Chondrocyte (in vitro differentiated cells): Measurements from ENCODE around the gene SEPTIN2. TPM values are rescaled to one million over a fixed set of nuclear protein-coding genes. Genes with fewer than 3 reads are reported as not detected.
"Not testable (repeated sequence)": the region's sequence is repeated elsewhere in the genome, so short reads cannot be mapped to it uniquely, and the experiment has no call there.

ENCODE experiments used
- DNase-seq: peaks from one replicate; pipeline ENCODE4 v3.0.0; 2021; ENCODE audit warnings: mixed read lengths, low spot score
- H3K27ac Mint-ChIP-seq: one replicate; pipeline ENCODE4 v1.8.0; 2021; ENCODE audit warnings: mild to moderate bottlenecking, moderate library complexity, mixed read lengths; ENCODE audit not compliant: unreplicated experiment
- H3K27me3 Mint-ChIP-seq: 2 replicates; pipeline ENCODE4 v1.8.0; 2021; ENCODE audit warnings: low read depth, mixed read lengths
- H3K36me3 Mint-ChIP-seq: 2 replicates; pipeline ENCODE4 v1.8.0; 2021; ENCODE audit warnings: low read depth, mixed read lengths
- H3K4me1 Mint-ChIP-seq: 2 replicates; pipeline ENCODE4 v1.8.0; 2021; ENCODE audit warnings: low read depth, mild to moderate bottlenecking, mixed read lengths
- H3K4me3 Mint-ChIP-seq: one replicate; pipeline ENCODE4 v1.8.0; 2021; ENCODE audit warnings: mild to moderate bottlenecking, moderate library complexity, mixed read lengths; ENCODE audit not compliant: unreplicated experiment
- H3K9me3 Mint-ChIP-seq: 2 replicates; pipeline ENCODE4 v1.8.0; 2021; ENCODE audit warnings: low read depth, mixed read lengths
- total RNA-seq: library from RNA; stranded (reverse); gene quantifications from 3 replicates; pipeline ENCODE4 v1.2.1, GENCODE V29; 2021
- TF ChIP-seq, protein P1 (sequence below): fragments of 200-600 bp; sonication (generic); IDR thresholded peaks from 2 replicates; pipeline ENCODE4 v1.5.0; 2021; ENCODE audit warnings: antibody characterized with exemption, mild to moderate bottlenecking, moderate library complexity

SEPTIN2 gene
- total RNA-seq, 1 donor from 2014 or later = 465 TPM

GRCh38 chr2:241288324-241288888 is 27.3 kb upstream of the SEPTIN2 start:
- no peak overlapping the region for H3K4me3 Mint-ChIP-seq
- H3K27me3 Mint-ChIP-seq = no peaks in the 10 kb centered on the region
- H3K27ac Mint-ChIP-seq = no peak overlapping the region
- H3K9me3 Mint-ChIP-seq = no peaks in the 10 kb centered on the region
- H3K4me1 Mint-ChIP-seq = peaks cover 6% of the 10 kb centered on the region
- DNase-seq = no peak
- TF ChIP-seq, protein P1, sequence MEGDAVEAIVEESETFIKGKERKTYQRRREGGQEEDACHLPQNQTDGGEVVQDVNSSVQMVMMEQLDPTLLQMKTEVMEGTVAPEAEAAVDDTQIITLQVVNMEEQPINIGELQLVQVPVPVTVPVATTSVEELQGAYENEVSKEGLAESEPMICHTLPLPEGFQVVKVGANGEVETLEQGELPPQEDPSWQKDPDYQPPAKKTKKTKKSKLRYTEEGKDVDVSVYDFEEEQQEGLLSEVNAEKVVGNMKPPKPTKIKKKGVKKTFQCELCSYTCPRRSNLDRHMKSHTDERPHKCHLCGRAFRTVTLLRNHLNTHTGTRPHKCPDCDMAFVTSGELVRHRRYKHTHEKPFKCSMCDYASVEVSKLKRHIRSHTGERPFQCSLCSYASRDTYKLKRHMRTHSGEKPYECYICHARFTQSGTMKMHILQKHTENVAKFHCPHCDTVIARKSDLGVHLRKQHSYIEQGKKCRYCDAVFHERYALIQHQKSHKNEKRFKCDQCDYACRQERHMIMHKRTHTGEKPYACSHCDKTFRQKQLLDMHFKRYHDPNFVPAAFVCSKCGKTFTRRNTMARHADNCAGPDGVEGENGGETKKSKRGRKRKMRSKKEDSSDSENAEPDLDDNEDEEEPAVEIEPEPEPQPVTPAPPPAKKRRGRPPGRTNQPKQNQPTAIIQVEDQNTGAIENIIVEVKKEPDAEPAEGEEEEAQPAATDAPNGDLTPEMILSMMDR = no peak
- no peaks in the 10 kb centered on the region for H3K36me3 Mint-ChIP-seq

DNA sequence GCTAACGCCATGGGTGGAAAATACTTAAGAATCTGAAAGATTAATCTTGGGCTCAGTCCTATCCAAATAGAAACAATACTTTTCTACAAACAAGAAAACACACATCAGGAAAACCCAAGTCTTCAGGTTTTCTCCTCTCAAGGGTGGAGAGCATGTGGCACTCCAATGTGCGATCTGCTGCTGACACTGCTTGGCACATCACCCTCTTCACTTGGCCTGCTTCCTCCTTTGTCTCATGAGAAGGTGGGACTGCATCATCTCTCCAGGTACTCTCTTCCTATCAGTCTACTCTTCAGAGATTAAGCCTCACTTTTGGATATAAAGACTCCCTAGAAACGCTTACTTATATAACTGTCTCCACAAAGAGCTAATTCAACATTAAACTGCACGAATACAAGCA is 26.7 kb upstream of the SEPTIN2 start:
- no peak for DNase-seq
- no peak overlapping the region for H3K4me3 Mint-ChIP-seq
- no peaks in the 10 kb centered on the region for H3K9me3 Mint-ChIP-seq
- H3K36me3 Mint-ChIP-seq = no peaks in the 10 kb centered on the region
- no peak overlapping the region for H3K27ac Mint-ChIP-seq
- peaks cover 6% of the 10 kb centered on the region for H3K4me1 Mint-ChIP-seq
- TF ChIP-seq, protein P1 = no peak
- H3K27me3 Mint-ChIP-seq = no peaks in the 10 kb centered on the region

- no peak overlapping the region for H3K4me3 Mint-ChIP-seq
- TF ChIP-seq, protein P1 = no peak
- no peaks in the 10 kb centered on the region for H3K27me3 Mint-ChIP-seq
- DNase-seq = no peak
- H3K27ac Mint-ChIP-seq = no peak overlapping the region
- H3K9me3 Mint-ChIP-seq = no peaks in the 10 kb centered on the region
- peaks cover 6% of the 10 kb centered on the region for H3K4me1 Mint-ChIP-seq
- H3K36me3 Mint-ChIP-seq = no peaks in the 10 kb centered on the region
Observed at GRCh38 chr2:241289597-241289996, 26.1 kb upstream of the SEPTIN2 start.

DNA sequence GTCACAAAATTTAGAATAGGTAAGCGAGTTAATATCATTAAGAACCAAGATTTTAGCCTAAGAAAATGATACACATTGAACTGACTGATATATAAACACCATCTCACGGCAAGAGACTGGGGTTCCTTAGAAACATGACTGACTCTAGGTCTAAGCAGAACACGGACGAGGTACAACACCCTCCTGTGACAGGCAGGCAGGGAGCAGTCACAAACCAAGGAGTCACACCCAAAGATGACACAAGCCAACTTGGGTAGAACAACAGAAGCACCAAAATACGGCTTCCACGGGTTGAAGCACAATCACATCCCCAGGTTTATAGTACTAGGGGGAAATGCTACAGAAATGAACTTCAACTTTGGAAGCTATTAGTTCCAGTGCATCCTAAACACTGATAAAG is 24.6 kb upstream of the SEPTIN2 start:
- peaks cover 1% of the 10 kb centered on the region for H3K9me3 Mint-ChIP-seq
- H3K36me3 Mint-ChIP-seq = no peaks in the 10 kb centered on the region
- TF ChIP-seq, protein P1 = no peak
- H3K27me3 Mint-ChIP-seq = no peaks in the 10 kb centered on the region
- H3K27ac Mint-ChIP-seq = no peak overlapping the region
- H3K4me1 Mint-ChIP-seq = peaks cover 6% of the 10 kb centered on the region
- no peak overlapping the region for H3K4me3 Mint-ChIP-seq
- DNase-seq = no peak

DNA sequence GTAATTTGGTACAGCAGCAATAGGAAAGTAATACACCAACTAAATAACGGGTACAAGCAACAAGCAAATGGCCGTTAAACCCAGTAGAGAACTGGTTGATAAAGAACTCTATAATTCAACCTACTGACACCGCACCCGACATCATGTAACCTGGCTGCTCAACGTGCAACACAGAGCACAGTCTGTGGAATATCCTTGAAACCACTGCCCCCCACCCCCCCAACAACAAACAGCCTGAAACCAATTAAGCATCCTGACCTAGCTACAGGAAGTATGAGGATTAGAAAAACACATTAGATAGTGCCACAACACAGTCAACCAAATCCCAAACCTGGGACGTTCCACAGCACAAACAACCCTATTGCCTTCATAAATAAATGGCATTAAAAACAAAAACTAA is 23.7 kb upstream of the SEPTIN2 start:
- Mint-ChIP-seq H3K4me3 (no peak overlapping the region), H3K27ac (no peak overlapping the region), H3K9me3 (peaks cover 2% of the 10 kb centered on the region), H3K27me3 (no peaks in the 10 kb centered on the region), H3K36me3 (peaks cover under 1% of the 10 kb centered on the region), H3K4me1 (peaks cover 3% of the 10 kb centered on the region)
- no peak for DNase-seq
- TF ChIP-seq, protein P1 = no peak

- H3K9me3 Mint-ChIP-seq, H3K27ac Mint-ChIP-seq, DNase-seq, H3K27me3 Mint-ChIP-seq, H3K36me3 Mint-ChIP-seq, H3K4me3 Mint-ChIP-seq, H3K4me1 Mint-ChIP-seq: not testable (repeated sequence)
Observed at GRCh38 chr2:241293378-241293797, 22.3 kb upstream of the SEPTIN2 start.
